ENCODE results near the gene RCBTB2. TPM values are rescaled to one million over a fixed set of nuclear protein-coding genes. Genes with fewer than 3 reads are reported as not detected.

Gene RCBTB2
- total RNA-seq, 1 donor from 2014 or later: 20.1 TPM

DNA sequence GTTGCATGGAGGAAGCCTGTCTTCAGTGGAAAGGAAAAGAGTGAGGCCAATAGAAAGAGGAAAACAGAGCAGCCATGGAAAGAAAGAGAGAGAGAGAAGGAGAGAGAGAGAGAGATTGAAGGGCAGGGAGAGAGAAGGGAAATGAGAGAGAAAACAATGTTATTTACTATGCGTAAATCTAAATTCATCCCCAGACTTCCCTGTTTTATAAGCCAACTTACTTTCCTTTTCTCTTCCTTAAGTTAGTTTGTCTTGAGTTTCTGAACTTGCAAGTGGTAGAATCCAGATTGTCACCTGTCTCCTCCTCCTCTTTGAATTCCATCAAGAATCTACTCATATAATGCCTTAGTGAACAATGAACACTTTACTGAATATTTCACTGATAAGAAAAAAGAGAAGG is 16.8 kb upstream of the RCBTB2 start:
- no peak overlapping the region for H3K27ac ChIP-seq
- ATAC-seq (no peak), DNase-seq (no peak)
- peaks cover 10% of the 10 kb centered on the region for H3K9me3 ChIP-seq
- H3K4me1 ChIP-seq: no peaks in the 10 kb centered on the region
- no peaks in the 10 kb centered on the region for H3K36me3 ChIP-seq
- no peaks in the 10 kb centered on the region for H3K27me3 ChIP-seq (ENCODE audit: low read depth)
- intact Hi-C loops (cut with DNase I): no loop called here
- TF ChIP-seq, protein P1, sequence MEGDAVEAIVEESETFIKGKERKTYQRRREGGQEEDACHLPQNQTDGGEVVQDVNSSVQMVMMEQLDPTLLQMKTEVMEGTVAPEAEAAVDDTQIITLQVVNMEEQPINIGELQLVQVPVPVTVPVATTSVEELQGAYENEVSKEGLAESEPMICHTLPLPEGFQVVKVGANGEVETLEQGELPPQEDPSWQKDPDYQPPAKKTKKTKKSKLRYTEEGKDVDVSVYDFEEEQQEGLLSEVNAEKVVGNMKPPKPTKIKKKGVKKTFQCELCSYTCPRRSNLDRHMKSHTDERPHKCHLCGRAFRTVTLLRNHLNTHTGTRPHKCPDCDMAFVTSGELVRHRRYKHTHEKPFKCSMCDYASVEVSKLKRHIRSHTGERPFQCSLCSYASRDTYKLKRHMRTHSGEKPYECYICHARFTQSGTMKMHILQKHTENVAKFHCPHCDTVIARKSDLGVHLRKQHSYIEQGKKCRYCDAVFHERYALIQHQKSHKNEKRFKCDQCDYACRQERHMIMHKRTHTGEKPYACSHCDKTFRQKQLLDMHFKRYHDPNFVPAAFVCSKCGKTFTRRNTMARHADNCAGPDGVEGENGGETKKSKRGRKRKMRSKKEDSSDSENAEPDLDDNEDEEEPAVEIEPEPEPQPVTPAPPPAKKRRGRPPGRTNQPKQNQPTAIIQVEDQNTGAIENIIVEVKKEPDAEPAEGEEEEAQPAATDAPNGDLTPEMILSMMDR (IDR thresholded peaks at IDR 0.05): no peak
- no peak overlapping the region for H3K4me3 ChIP-seq

DNA sequence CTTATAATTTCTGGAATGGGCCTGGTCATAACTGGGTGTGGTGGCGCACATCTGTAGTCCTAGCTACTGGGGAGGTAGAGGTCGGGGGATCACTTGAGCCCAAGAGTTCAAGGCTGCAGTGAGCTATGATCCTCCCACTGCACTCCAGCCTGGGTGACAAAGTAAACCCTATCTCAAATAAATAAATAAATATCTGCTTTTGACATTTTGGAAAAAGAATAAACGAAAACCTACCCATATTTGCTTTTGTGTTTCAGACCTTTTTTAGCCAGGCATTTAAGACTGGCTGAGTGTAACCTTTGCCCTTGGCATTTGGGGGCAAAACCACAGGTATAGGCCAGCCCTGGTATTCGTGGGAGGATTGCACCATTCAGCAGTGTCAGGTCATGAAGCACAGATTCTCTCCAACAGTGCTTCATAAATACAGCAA is 14.8 kb upstream of the RCBTB2 start:
- intact Hi-C loops (cut with DNase I): no loop called here
- peaks cover 10% of the 10 kb centered on the region for H3K9me3 ChIP-seq
- H3K27me3 ChIP-seq (ENCODE audit: low read depth): no peaks in the 10 kb centered on the region
- no peaks in the 10 kb centered on the region for H3K36me3 ChIP-seq
- TF ChIP-seq, protein P1 (IDR thresholded peaks at IDR 0.05): no peak
- no peak for DNase-seq
- no peak overlapping the region for H3K27ac ChIP-seq
- H3K4me3 ChIP-seq: no peak overlapping the region
- no peak for ATAC-seq
- H3K4me1 ChIP-seq: peaks cover 6% of the 10 kb centered on the region

DNA sequence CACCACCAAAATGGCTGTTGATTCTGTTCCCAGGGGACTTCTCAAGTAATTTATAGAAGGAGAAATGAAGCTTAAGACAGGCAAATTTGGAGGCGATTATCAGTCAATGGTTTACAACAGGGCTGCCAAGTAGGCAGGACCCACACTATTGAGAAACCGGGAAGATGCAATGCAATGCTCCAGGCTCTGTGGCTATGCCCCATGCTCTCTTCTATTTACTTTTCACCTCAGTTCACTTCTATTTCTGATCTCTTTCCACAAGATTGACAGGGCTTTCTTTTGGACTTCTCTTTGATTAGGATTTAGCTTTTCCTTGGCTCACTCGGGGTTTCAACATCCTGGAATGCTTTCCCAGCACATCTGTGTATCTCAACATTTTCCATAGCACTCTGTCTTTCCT is 12.7 kb upstream of the RCBTB2 start:
- DNase-seq: no peak
- Histone ChIP-seq H3K9me3 (no peaks in the 10 kb centered on the region), H3K4me3 (no peak overlapping the region), H3K27ac (no peak overlapping the region), H3K4me1 (peaks cover 15% of the 10 kb centered on the region), H3K36me3 (no peaks in the 10 kb centered on the region), H3K27me3 (ENCODE audit: low read depth) (no peaks in the 10 kb centered on the region)
- ATAC-seq: no peak
- intact Hi-C loops (cut with DNase I): no loop called here
- TF ChIP-seq, protein P1 (IDR thresholded peaks at IDR 0.05): no peak

DNA sequence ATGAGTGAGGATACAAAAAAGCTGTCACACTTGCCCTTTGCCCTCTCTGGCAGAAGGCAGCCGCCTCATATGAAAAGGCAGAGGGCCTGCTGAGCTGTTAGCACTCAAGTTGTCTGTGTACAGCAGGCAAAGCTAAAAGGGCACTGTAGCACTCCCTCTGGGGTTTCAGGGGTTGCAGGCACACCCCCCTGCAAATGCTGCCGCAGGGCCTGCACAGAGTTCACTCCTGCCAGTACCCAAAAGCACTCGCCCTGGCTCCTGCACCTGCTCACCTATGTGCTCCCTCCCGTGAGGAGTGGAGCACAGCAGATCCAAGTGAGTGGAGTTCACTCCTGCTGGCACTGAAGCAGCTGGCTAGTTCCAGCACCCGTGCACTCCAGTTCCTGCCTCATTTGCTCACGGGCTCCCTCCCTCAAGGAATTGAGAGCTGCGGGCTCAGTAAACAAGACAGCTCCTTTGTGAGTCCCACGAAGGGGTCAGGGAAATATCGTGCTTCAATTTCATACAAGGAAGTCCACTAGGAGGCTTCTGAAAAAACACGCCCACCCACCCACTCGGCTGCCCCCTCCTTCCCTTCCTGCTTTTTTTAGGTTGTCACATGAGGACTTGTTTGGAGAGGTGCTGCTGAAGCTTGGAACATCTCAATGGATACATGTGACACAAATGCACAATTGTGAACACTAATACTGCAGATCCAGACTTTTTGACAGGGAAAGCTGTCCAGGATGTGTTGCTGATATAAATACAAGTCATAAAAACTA is 9.9 kb upstream of the RCBTB2 start:
- Histone ChIP-seq H3K4me1 (peaks cover 15% of the 10 kb centered on the region), H3K27me3 (ENCODE audit: low read depth) (no peaks in the 10 kb centered on the region), H3K4me3 (no peak overlapping the region), H3K36me3 (no peaks in the 10 kb centered on the region), H3K9me3 (no peaks in the 10 kb centered on the region), H3K27ac (peak overlapping the region; percentile 20)
- TF ChIP-seq, protein P1 (IDR thresholded peaks at IDR 0.05): no peak
- intact Hi-C loops (cut with DNase I): no loop called here
- ATAC-seq (peak; percentile 69 to 82), DNase-seq (peak; percentile 55)

DNA sequence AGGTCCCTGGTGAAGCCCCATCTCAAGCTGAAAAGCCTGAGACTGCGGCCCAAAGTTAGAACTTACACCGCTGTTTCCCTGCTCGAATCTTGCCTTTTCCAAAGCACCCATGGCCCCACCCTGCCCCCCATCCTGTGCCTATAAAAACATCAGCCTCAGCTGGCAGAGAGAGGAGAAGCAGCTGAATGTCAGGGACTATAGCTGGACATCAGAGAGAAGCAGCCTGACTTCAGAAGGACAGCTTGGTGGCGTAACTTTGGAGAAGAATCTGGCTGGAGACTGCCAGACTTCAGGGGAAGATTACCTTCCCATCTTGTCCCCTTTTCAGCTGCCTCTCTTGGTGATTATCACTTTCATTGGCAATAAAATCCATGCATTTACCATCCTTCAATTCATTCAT is 9.3 kb upstream of the RCBTB2 start:
- Histone ChIP-seq H3K36me3 (no peaks in the 10 kb centered on the region), H3K9me3 (no peaks in the 10 kb centered on the region), H3K27me3 (ENCODE audit: low read depth) (no peaks in the 10 kb centered on the region), H3K4me3 (no peak overlapping the region), H3K4me1 (peaks cover 15% of the 10 kb centered on the region), H3K27ac (peak overlapping the region; percentile 20)
- TF ChIP-seq, protein P1 (IDR thresholded peaks at IDR 0.05): no peak
- no peak for ATAC-seq
- DNase-seq: no peak
- intact Hi-C loops (cut with DNase I): no loop called here

Measured in lower lobe of right lung (tissue), 2 donors.